VCaP (cell line): Measurements from ENCODE around the gene APLP1.

ENCODE experiments used
- H3K27ac ChIP-seq: fragments of 450-650 bp; 2 replicates; pipeline ENCODE4 v1.5.1; 2017
- TF ChIP-seq, protein P1 (sequence below): fragments of 450-650 bp; conservative IDR thresholded peaks from 2 replicates; pipeline ENCODE4 v1.5.1; 2017; ENCODE audit warnings: mild to moderate bottlenecking, moderate library complexity

Gene APLP1

DNA sequence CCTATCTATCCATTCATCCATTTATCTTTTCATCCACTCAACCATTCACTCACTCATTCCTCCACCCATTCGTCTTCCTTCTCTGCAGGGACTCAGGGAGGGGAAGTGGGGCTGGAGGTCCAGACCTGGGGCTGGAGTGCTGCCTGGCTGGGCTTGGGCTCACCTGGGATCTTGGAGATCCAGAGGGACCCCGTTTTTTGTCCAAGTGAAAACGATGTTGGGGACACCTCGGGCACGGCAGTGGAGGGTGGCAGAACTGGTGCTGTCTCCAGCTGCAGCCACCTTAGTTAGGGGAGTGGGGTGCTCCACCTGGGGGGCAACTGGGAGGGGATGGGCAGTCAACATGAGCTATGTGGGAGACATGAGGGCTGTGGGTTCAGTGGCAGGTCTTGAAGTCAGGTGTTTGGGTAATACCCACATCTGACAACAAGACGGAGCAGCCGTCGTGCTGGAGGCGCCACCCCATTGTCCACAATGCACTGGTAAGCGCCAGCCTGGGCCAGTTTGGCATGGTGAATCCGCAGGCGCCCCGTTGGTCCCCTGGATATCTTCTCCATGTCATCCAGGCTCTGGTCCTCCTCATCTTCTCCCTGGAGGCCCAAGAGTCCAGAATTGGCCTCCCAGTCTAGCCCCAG, 26.3 kb upstream of the APLP1 start:
- TF ChIP-seq, protein P1, sequence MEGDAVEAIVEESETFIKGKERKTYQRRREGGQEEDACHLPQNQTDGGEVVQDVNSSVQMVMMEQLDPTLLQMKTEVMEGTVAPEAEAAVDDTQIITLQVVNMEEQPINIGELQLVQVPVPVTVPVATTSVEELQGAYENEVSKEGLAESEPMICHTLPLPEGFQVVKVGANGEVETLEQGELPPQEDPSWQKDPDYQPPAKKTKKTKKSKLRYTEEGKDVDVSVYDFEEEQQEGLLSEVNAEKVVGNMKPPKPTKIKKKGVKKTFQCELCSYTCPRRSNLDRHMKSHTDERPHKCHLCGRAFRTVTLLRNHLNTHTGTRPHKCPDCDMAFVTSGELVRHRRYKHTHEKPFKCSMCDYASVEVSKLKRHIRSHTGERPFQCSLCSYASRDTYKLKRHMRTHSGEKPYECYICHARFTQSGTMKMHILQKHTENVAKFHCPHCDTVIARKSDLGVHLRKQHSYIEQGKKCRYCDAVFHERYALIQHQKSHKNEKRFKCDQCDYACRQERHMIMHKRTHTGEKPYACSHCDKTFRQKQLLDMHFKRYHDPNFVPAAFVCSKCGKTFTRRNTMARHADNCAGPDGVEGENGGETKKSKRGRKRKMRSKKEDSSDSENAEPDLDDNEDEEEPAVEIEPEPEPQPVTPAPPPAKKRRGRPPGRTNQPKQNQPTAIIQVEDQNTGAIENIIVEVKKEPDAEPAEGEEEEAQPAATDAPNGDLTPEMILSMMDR = no peak
- H3K27ac ChIP-seq = no peak overlapping the region

DNA sequence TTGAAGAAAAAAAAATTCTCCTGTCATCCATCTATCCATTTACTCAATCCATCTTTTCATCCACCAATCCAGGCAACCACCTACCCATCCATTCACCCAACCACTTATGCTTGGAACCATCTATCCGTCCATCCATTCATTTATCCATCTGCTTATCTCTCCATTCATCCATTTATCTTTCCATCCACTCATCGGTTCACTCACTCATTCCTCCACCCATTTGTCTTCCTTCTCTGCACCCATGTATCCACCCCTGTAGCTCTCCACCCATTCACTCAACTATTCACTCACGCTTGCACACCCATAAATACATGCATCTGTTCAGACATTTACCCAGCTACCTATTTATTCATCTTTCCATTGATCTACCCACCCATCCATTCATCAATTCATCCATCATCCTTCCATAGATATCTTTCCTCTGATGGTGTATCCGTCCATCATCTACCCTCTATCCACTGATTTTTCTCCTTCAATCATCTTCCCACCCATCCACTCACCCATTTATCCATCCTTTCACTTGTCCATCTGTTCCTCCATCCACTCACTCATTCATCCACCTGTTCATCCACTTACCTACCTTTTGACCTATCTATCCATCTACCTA, 25.6 kb upstream of the APLP1 start:
- TF ChIP-seq, protein P1 = no peak
- no peak overlapping the region for H3K27ac ChIP-seq

DNA sequence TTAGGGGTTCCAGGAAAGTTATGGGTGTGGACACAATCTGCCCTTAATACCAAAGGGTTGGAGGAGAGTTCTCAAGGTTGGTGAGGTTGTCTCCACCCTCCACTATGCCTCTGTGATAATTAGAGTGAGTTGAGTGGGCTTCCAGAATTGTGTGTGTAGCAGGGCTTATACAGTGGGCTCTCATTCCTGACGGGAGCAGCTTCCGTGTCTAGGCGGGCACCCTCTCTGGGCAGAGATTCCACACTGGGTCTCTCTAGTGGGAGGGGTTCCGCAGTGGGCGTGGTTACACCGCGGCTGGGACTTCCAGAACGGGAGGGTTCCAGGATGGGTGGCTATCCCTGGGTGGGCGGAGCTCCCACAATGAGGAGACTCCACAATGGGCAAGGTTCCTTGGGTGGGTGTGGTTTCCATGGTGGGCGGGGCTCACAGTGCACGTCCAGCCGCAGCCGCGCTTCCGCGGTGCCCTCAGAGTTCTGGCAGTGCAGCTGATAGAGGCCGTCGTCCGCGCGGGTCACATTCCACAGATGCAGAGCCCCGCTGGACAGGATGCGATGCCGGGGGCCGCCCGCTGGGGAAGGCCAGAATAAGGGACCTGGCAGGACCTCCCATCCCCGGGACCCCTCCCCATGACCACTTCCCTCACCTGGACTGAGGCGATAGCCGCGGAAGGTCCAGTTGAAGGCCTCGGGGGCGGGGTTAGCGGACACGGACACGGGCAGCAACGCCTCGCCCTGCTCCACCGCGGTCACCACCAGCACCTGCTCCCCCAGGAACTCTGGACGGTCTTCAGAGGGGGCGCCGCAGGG, 24.5 kb upstream of the APLP1 start:
- H3K27ac ChIP-seq = no peak overlapping the region
- TF ChIP-seq, protein P1 = no peak

DNA sequence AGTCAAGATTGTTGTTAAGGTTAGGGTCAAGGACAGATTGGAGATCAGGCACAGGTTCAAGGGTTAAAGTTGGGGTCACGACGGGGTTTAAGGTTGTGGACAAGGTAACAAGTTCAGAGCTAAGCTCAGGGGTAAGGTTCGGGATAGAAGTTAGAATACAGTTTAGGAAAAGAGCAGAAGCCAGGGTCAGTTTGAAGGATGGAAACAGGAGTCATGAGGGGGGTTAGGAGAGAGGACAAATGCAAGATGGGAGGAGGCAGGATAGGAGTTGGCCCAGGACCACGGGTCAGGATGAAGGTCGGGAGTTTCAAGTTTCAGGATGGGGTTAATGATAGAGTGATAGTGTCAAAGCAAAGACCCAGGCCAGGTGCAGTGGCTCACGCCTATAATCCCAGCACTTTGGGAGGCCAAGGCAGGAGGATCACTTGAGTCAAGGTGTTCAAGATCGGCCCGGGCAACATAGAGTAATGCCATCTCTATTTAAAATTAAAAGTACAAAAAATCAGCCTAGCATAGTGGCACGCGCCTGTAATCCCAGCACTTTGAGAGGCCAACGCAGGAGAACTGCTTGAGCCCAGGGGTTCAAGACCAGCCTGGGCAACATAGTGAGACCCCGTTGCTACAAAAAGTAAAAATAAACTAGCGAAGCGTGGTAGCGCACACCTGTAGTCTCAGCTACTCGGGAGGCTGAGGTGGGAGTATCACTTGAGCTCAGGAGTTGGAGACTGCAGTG, 23.7 kb upstream of the APLP1 start:
- H3K27ac ChIP-seq = no peak overlapping the region; the same call in 1 of the 2 replicates

DNA sequence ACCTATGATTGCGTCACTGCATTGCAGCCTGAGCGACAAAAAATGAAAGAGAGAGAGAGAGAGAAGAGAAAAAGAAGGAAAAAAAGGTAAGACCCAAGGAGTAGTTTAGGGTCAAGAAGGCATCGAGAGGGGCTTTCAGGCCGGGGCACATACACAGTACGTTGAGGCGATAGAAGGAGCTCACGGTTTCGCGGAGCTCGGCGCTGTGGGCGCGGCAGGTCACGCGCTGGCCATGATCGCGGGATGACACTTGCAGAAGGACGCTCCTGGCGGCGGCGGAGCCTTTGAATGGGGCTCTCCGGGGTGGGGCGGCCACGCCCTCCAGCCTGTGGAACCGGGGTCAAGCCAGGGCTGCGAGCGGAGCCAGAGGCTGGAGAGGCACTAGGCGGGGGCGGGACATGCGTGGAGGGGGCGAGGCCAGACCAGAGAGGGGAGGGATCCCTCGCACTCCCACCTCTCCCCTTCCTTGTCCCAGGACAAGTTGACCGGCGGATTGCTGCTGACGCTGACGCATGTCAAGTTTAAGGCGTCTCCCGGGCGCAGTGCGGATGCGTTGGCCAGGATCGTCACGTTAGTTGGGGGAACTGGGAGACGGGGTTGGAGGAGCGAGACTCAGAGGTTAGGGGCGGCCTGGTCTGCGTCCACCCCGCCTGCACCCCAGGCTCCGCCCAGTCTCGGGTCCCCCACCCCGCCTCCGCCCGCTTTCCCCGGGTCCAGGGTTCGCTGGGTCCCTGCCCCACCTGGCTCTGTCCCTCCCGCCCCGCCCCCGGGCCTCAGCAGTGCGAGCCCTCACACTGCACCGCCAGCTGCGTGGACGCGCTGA, 22.9 kb upstream of the APLP1 start:
- TF ChIP-seq, protein P1 = no peak
- H3K27ac ChIP-seq = peak overlapping the region; percentile 51

More for the DNA sequence above, 23.7 kb upstream of the APLP1 start:
- TF ChIP-seq, protein P1 = no peak

DNA sequence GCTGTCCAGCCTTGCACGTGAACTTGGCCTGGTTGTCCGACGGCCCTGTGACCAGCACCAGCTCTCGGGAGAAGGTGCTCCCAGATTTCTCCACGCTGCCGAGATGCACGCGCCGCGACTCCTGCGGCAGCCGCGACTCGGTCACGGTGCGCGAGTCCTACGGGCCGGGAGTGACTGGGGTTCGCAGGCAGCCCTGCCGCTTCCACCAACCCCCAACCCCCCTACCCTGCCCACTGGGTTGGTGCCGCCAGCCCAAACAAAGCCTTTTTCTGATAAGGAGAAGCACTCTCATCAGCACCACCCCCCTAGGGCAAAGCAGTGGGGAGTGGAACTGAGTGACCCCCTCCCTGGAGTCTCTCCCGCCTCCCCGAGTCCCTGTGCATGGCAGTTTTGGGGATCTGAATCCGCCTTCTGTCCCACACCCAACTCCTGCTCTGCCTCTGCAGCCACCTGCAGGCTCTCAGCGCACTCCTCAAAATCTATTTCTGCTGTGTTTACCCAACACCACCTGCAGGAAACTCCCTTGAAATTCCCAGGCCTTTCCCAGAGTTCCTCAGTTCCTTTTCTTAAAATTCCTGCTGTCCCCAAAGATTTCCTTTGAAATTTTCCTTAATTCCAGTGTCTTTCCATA, 22.2 kb upstream of the APLP1 start:
- H3K27ac ChIP-seq = peak overlapping the region; percentile 51
- TF ChIP-seq, protein P1 = peak; percentile 23; the same call in 1 of the 2 replicates
